ENCODE data around the gene PRKRA.
"Not testable (repeated sequence)": the region's sequence is repeated elsewhere in the genome, so short reads cannot be mapped to it uniquely, and the experiment has no call there.

PRKRA gene

DNA sequence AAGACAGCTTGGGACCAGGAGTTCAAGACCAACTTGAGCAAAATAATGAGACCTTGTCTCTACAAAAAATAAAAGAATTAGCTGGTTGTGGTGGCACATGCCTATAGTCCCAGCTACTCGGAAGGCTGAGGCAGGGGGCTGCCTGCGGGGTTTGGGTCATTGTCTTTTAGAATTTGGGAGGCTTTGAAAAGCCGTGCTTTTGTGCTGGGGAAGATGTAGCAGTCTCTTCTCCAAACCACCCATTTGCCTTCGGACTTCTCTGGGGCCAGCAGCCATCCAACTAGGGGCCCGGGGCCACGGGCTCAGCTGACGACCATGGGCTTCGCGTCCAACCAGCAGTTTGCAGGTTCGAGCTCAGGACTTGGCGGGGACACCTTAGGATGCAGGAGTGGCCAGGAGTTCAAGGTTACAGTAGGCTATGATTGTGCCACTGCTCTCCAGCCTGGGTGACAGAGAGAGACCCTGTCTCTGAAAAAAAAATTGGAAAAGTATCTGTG lies 6.5 kb upstream of the PRKRA start:
- DNase-seq (ENCODE audit: low read depth): no peak

DNA sequence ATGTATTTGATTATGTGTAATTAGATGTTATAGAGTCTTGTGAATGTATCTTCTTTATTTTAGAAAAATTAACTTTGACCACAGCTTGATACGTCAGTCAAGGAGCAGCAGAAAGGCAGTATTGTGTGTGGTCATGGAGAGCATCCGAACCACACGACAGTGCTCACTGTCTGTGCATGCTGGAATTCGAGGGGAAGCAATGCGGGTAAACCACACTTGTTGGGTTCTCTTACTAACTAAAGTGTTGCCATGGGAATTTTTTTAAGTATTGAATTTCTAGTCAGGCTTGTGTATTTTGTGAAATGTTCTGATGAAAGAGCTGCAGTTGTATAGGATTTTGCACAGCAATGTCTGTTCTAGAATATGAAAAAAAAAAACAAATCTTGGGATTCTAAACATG lies 5.0 kb upstream of the PRKRA start:
- DNase-seq (ENCODE audit: low read depth): no peak

DNA sequence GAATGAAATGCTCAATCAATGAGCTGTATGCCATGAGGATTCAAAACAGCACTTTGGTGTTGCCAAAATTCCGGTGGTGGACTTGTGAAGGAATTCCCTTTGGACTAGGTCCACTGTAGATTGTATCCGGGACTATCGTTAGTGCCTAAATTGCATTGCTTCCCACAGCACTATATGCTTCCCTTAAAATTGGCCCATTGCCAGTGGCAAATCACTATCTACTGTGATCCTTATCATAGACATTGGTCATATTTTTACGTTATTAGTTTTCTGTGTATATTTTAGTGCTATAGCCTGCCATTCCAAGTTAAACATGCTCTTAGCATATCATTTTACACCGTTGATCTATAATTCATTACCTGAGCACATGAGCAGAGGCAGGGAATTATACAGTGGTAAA lies 1.9 kb upstream of the PRKRA start:
- DNase-seq (ENCODE audit: low read depth): no peak

GRCh38 chr2:178452334-178452733 lies 1.4 kb upstream of the PRKRA start:
- no peak for DNase-seq (ENCODE audit: low read depth)

DNA sequence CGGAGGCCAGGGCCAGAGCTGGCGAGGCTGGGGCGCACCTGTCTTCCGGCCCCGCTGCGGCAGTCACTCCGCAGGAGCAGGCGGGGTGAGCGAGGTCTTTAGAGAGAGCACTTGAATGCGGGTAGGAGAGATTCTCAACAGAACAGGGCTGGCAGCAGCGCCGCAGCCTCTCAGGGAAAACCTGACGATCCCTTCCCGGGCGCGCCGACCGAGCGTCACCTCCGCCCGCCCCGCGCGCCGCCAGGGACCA lies 526 bp downstream of the PRKRA start:
- DNase-seq (ENCODE audit: low read depth): no peak

DNA sequence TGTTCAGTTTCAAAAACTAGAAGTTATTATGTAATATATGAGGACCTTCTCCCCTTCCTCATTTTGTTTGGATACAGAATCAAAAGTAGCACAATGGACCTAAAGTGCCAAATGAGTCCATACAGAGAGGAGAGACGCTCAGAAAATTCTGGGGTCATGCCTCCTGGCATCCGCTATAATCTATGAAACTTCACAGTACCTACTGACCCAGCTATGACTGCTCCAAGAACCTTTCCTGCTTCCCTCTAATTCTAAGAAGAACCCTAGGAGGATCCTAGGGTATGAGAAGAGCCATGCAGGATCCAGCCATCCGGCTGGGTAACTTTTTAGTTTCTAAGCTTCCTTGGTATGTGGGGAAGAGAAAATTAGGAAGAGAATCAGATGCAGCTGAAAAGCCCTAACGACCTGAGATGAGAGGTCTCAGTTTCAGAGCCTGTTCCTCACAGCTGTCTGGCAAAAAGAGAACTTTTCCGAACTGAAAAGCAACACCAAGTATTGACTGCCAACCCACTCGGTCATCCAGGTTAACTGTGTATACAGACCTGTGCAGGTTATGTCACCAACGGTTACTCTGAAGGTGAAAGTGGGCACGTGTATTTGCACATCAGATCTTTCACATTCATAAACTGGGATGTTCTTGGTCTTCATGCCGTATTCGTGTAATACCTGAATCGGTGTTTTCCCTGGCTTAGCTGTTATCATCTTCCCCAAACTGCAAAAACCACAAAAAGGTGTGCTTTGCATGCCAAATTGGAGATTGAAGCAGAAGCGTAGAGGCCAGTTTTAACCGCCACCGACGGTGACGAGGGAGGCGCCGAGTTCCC lies 1.1 kb downstream of the PRKRA start:
- DNase-seq (ENCODE audit: low read depth): no peak

DNA sequence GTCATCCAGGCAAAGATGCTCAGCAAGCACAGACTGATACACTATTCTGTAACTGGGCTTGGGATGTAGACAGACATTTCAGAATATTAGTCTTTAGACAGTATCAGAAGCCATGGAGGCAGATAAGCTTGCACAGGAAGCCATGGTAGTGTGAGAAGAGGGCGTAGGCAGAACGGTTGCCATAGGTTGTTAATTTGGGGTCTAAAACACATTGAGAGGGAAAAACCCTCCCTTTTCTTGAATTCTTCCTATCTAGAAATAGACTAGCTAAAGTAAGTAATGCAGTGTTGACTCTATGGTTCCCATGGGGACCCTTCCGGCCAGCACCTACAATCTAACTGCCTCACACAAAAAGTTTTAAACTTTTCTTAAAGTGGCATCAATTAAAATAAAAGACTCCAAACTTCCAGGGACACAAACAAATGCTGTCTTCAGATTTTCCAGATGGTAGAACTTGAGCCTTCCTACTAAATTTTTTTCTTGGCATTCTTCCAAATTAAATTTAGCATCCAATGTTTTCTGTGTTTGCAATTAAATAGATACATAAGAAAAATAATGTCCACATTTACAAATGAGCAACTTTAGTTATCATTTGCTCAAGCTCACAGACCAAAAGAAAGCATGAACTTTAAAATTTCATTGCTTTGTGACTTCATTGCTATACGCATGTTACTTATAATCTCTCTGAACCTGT lies 1.9 kb downstream of the PRKRA start:
- DNase-seq (ENCODE audit: low read depth): no peak

GRCh38 chr2:178441426-178441825 lies 9.5 kb downstream of the PRKRA start:
- DNase-seq (ENCODE audit: low read depth): no peak

DNA sequence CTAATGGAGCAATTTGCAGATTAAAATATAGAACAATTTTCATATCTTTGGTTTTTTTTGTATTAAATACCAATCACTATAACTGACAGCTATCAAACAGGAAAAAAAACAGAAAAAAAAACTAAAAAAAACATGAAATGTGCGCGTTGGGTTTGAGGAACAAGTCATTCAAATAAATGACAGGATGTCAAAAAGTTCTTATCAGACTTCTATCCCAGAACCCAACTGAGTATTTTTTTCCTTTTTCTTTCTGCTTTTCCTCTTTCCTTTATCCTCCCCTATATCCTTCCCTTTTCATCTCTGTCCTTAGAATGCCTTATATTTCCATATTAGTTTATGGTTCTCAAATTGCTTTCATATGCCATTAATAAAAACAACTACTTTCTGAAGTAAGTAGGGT lies 14.3 kb downstream of the PRKRA start:
- no peak for DNase-seq (ENCODE audit: low read depth)

GRCh38 chr2:178429336-178429735 lies 21.6 kb downstream of the PRKRA start:
- no peak for DNase-seq (ENCODE audit: low read depth)

DNA sequence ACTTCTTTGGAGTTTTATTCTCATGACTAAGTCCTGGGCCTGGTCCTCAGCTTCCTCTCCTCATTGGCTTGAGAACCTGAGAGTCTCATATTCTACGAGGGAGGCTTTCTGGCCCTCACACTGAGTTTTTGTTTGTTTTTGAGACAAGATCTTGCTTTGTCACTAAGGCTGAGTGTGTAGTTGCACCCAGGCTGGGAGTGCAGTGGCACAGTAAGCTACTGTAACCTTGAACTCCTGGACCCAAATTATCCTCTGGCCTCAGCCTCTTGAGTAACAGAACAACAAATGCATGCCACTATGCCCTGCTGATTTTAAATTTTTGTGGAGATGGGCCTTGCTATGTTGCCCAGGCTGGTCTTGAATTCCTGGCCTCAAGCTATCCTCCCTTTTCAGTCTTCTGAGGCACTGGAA lies 22.6 kb downstream of the PRKRA start:
- DNase-seq (ENCODE audit: low read depth): no peak

GRCh38 chr2:178427458-178427857 lies 23.5 kb downstream of the PRKRA start:
- DNase-seq (ENCODE audit: low read depth): no peak

GRCh38 chr2:178426388-178426787 lies 24.6 kb downstream of the PRKRA start:
- no peak for DNase-seq (ENCODE audit: low read depth)

DNA sequence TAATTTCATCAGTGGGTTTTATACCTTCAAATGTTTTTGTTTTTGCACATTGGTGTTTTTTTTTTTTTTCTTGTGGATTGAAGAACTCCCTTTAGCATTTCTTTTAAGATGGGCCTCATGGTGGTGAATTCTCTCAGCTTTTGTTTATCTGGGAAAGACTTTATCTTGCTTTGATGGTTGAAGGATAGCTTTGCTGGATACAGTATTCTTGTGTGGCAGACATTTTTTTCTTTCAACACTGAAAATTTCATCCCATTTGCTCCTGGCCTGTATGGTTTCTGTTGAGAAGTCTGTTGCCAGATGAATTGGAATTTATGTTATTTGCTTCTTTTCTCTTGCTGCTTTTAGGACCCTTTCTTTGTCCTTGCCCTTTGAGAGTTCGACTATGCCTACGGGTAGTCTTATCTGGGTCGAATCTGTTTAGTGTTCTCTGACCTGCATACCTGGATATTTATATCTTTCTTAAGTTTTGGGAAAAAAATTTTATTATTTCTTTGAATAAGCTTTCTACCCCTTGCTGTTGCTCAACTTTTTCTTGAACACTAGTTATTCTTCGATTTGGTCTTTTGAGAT lies 25.6 kb downstream of the PRKRA start:
- DNase-seq (ENCODE audit: low read depth): no peak

DNA sequence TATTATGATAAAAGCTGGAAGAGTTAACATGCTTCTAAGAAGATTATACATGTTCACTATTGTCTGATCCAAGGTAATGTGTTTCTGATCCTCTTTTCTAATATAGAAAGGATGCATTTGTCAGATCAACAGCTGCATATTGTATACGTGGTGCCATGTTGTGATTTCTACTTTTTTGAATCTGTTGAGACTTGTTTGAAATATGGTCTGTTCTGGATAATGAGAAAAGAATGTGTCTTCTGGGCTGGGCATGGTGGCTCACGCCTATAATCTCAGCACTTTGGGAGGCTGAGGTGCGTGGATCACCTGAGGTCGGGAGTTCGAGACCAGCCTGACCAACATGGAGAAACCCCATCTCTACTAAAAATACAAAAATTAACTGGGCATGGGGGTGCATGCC lies 27.2 kb downstream of the PRKRA start:
- DNase-seq (ENCODE audit: low read depth): not testable (repeated sequence)

DNA sequence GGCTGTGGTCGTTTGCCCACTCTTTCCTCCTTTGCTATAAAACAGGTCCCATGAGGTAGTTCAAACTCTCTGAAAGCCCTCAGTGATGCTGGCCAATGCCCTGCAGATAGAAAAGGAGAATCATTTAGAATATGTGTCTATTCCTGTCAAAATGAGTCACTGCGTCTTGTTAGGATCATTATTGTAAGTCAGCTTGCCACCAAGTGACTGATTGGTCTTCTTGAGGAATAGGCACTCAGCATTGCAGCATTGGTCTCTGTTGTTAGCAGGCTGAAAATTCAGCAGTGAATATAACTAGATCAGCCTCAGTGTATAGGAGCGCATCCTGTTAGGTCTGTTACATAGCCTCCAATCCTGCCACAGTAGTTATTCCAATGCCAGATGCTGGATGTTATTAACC lies 28.9 kb downstream of the PRKRA start:
- no peak for DNase-seq (ENCODE audit: low read depth)

GRCh38 chr2:178420463-178420999 lies 30.4 kb downstream of the PRKRA start:
- no peak for DNase-seq (ENCODE audit: low read depth)

- DNase-seq (ENCODE audit: low read depth): no peak
Measured at GRCh38 chr2:178419123-178419522, 31.9 kb downstream of the PRKRA start.

DNA sequence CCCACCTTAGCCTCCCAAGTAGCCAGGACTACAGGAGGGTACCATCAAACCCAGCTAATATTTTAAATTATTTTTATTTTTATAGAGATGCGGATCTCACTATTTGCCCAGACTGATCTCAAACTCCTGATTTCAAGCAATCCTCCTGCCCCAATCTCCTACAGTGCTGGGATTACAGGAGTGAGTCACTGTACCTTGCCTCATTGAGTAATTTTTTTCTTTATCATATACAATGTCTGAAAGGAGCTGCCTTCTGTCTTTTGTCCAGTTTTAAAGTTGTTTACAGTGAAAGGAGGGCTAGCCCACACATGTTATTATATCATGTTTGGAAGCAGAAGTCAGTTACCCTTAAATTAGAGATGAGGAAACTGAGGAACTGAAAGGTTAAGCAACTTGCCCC lies 32.5 kb downstream of the PRKRA start:
- no peak for DNase-seq (ENCODE audit: low read depth)

- no peak for DNase-seq (ENCODE audit: low read depth)
Measured at GRCh38 chr2:178417916-178418315, 33.1 kb downstream of the PRKRA start.

DNA sequence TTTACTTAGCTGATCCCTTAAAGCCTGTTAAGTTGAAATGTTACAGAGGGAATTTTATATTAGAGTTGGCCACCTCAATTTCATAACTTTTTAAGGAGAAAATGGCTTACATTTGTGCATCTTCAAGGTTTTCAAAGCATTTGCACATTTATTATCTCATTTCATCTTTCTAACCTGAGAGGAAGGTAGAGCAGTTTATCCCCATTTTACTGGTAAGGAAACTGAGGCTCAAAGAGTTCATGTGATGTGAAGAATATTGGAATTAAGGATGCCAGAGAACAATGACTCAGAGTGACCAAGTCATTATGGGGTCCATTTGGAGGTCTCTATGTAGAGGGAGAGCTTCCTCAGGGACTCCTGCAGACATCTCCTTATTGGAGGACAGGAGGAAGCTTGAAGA lies 35.0 kb downstream of the PRKRA start:
- DNase-seq (ENCODE audit: low read depth): no peak

- peak; percentile 90 for DNase-seq (ENCODE audit: low read depth)
Measured at GRCh38 chr2:178414266-178415247, 36.4 kb downstream of the PRKRA start.

Data from stromal cell of bone marrow (primary cell).